ENCODE results near the gene SGK1. TPM values are rescaled to one million over a fixed set of nuclear protein-coding genes. Genes with fewer than 3 reads are reported as not detected.
"Not testable (repeated sequence)": the region's sequence is repeated elsewhere in the genome, so short reads cannot be mapped to it uniquely, and the experiment has no call there.

Gene SGK1
- total RNA-seq, 6 donors from 2014 or later = 118 to 426 (median 199) TPM

- WGBS, 2 donors = 62 to 71% methylated on average over 3 of the region's 3 CpGs
- Histone ChIP-seq H3K36me3 (no peaks in the 10 kb centered on the region), H3K4me1 (no peaks in the 10 kb centered on the region), H3K27ac (no peak overlapping the region), H3K4me3 (no peak overlapping the region), H3K9me3 (no peaks in the 10 kb centered on the region), H3K27me3 (no peaks in the 10 kb centered on the region)
- DNase-seq = no peak
- TF ChIP-seq CTCF (IDR thresholded peaks at IDR 0.05) (no peak), POLR2A (IDR thresholded peaks at IDR 0.05) (no peak), POLR2AphosphoS5 (IDR thresholded peaks at IDR 0.05) (no peak), EP300 (IDR thresholded peaks at IDR 0.05) (no peak)
- no peak for ATAC-seq (ENCODE audit: low FRiP score in 2 of 2)
Observed at GRCh38 chr6:134195164-134195906, 122.6 kb downstream of the SGK1 start.

- Histone ChIP-seq H3K27me3 (no peaks in the 10 kb centered on the region), H3K9me3 (no peaks in the 10 kb centered on the region), H3K4me3 (no peak overlapping the region), H3K4me1 (no peaks in the 10 kb centered on the region), H3K27ac (no peak overlapping the region), H3K36me3 (no peaks in the 10 kb centered on the region)
- no peak for TF ChIP-seq POLR2A (IDR thresholded peaks at IDR 0.05)
- TF ChIP-seq EP300 (IDR thresholded peaks at IDR 0.05) = no peak
- no peak for TF ChIP-seq POLR2AphosphoS5 (IDR thresholded peaks at IDR 0.05)
- no peak for TF ChIP-seq CTCF (IDR thresholded peaks at IDR 0.05)
- no peak for DNase-seq
- WGBS, 2 donors = 93 to 95% methylated on average over 6 of the region's 6 CpGs
- ATAC-seq (ENCODE audit: low FRiP score in 2 of 2) = no peak
Observed at GRCh38 chr6:134193536-134194498, 124.1 kb downstream of the SGK1 start.

- not testable (repeated sequence) for H3K27ac ChIP-seq; H3K27me3 ChIP-seq; H3K9me3 ChIP-seq; H3K36me3 ChIP-seq; H3K4me1 ChIP-seq; DNase-seq; H3K4me3 ChIP-seq; ATAC-seq (ENCODE audit: low FRiP score in 2 of 2)
- WGBS, 2 donors = 89 to 91% methylated on average over 8 of the region's 8 CpGs
Observed at GRCh38 chr6:134192609-134193008, 125.3 kb downstream of the SGK1 start.

- TF ChIP-seq CTCF (IDR thresholded peaks at IDR 0.05) = no peak
- TF ChIP-seq POLR2A (IDR thresholded peaks at IDR 0.05) = no peak
- no peak for TF ChIP-seq EP300 (IDR thresholded peaks at IDR 0.05)
- no peak for TF ChIP-seq POLR2AphosphoS5 (IDR thresholded peaks at IDR 0.05)
- DNase-seq (no peak), ATAC-seq (ENCODE audit: low FRiP score in 2 of 2) (no peak)
- Histone ChIP-seq H3K4me1 (no peaks in the 10 kb centered on the region), H3K36me3 (no peaks in the 10 kb centered on the region), H3K4me3 (no peak overlapping the region), H3K9me3 (no peaks in the 10 kb centered on the region), H3K27ac (no peak overlapping the region), H3K27me3 (no peaks in the 10 kb centered on the region)
- 84 to 85% methylated on average over 3 of the region's 3 CpGs for WGBS, 2 donors
Observed at GRCh38 chr6:134190883-134191282, 127.0 kb downstream of the SGK1 start.

GRCh38 chr6:134187751-134188150 lies 130.2 kb downstream of the SGK1 start:
- H3K4me3 ChIP-seq = no peak overlapping the region
- no peaks in the 10 kb centered on the region for H3K36me3 ChIP-seq
- H3K9me3 ChIP-seq = no peaks in the 10 kb centered on the region
- WGBS, 2 donors = 94 to 100% methylated on average over 3 of the region's 3 CpGs
- no peak for TF ChIP-seq POLR2A (IDR thresholded peaks at IDR 0.05)
- TF ChIP-seq CTCF (IDR thresholded peaks at IDR 0.05) = no peak
- TF ChIP-seq EP300 (IDR thresholded peaks at IDR 0.05) = no peak
- no peak for TF ChIP-seq POLR2AphosphoS5 (IDR thresholded peaks at IDR 0.05)
- no peak overlapping the region for H3K27ac ChIP-seq
- DNase-seq (no peak), ATAC-seq (ENCODE audit: low FRiP score in 2 of 2) (no peak)
- peaks cover 0 to 3% (median 0%) of the 10 kb centered on the region in 4 donors for H3K4me1 ChIP-seq
- H3K27me3 ChIP-seq = no peaks in the 10 kb centered on the region
